ENCODE data around the gene CYBC1. TPM values are rescaled to one million over a fixed set of nuclear protein-coding genes. Genes with fewer than 3 reads are reported as not detected.

Gene CYBC1
- total and polyA plus RNA-seq, 9 of the 15 experiments (the other 6 are each of a cell fraction or from before 2014, with no cell fraction given), result 1.3 to 71.8 (median 49.9) TPM

GRCh38 chr17:82414548-82415281 lies 35.8 kb downstream of the CYBC1 start (continued):
- TF ChIP-seq PATZ1 (CRISPR knock-in tag; IDR thresholded peaks at IDR 0.05; ENCODE audit: borderline replicate concordance) (no peak), PHF21A (IDR thresholded peaks at IDR 0.05; ENCODE audit: borderline replicate concordance, low read depth) (no peak), USF1 (CRISPR knock-in tag; IDR thresholded peaks at IDR 0.05) (peak; percentile 43), ZNF282 (CRISPR knock-in tag; IDR thresholded peaks at IDR 0.05) (0 out of 2 replicates have a peak, but pooled peaks have one; percentile 37), ATF1 (CRISPR knock-in tag; IDR thresholded peaks at IDR 0.05) (peak; percentile 37; the same call in 1 of the 2 replicates), ATF1 (tag; IDR thresholded peaks at IDR 0.05) (peak; percentile 57), ARID2 (IDR thresholded peaks at IDR 0.05) (peak; percentile 84; the same call in 1 of the 2 replicates), FOXM1 (IDR thresholded peaks at IDR 0.05; ENCODE audit: low read depth) (no peak), FOXM1 (CRISPR knock-in tag; IDR thresholded peaks at IDR 0.05; ENCODE audit: low read depth) (peak; percentile 97), POLR2AphosphoS2 (IDR thresholded peaks at IDR 0.05; ENCODE audit: low read length) (no peak), ZNF280A (IDR thresholded peaks at IDR 0.05; ENCODE audit: low read depth, partially characterized antibody) (no peak), JUN (IDR thresholded peaks at IDR 0.05; ENCODE audit: borderline replicate concordance, low read depth, low read length) (peak; percentile 25; the same call in 1 of the 2 replicates), JUN (CRISPR knock-in tag; IDR thresholded peaks at IDR 0.05; ENCODE audit: borderline replicate concordance) (peak; percentile 93; the same call in 1 of the 2 replicates), IFI16 (CRISPR knock-in tag; IDR thresholded peaks at IDR 0.05) (no peak), HLTF (IDR thresholded peaks at IDR 0.05) (0 out of 2 replicates have a peak, but pooled peaks have one; percentile 18), KLF13 (tag; IDR thresholded peaks at IDR 0.05; ENCODE audit: borderline replicate concordance, low read depth) (no peak), THRAP3 (IDR thresholded peaks at IDR 0.05; ENCODE audit: borderline replicate concordance) (no peak), HMGXB4 (CRISPR knock-in tag; IDR thresholded peaks at IDR 0.05) (peak; percentile 88; the same call in 1 of the 2 replicates), HIVEP1 (CRISPR knock-in tag; IDR thresholded peaks at IDR 0.05) (no peak), ZNF830 (CRISPR knock-in tag; IDR thresholded peaks at IDR 0.05) (no peak), ZNF23 (CRISPR knock-in tag; IDR thresholded peaks at IDR 0.05) (no peak), ZBTB17 (CRISPR knock-in tag; IDR thresholded peaks at IDR 0.05) (peak; percentile 54; the same call in 1 of the 2 replicates), PML (IDR thresholded peaks at IDR 0.05; ENCODE audit: low read length) (no peak), ZFP36 (IDR thresholded peaks at IDR 0.05; ENCODE audit: low read depth, low read length, partially characterized antibody) (no peak)

All from K562 (cell line).